ENCODE data around the gene LORICRIN.

GRCh38 chr1:153248176-153248879 is 11.2 kb upstream of the LORICRIN start:
- TF ChIP-seq CTCF (conservative IDR thresholded peaks at IDR 0.05): no peak
- no peak for TF ChIP-seq EZH2 (IDR thresholded peaks at IDR 0.05; ENCODE audit: low read depth)
